MM.1S (cell line): ENCODE data around the gene WAC.

Experiments used
- DNase-seq: peaks from one replicate; pipeline ENCODE4 v3.0.0-alpha.2; 2015
- H2AFZ ChIP-seq: fragments of 300-600 bp; sonication (generic); 2 replicates; pipeline ENCODE4 v1.6.0; 2016; ENCODE audit warnings: antibody characterized with exemption, low read length
- H3F3A ChIP-seq: fragments of 300-600 bp; sonication (generic); 2 replicates; pipeline ENCODE4 v1.6.1; 2016; ENCODE audit warnings: mild to moderate bottlenecking, antibody characterized with exemption, low read length, moderate library complexity, mixed read lengths; ENCODE audit not compliant: insufficient read depth
- H3K27ac ChIP-seq: fragments of 300-600 bp; sonication (generic); 2 replicates; pipeline ENCODE4 v1.5.1; 2016; ENCODE audit warnings: mild to moderate bottlenecking, low read length
- H3K27me3 ChIP-seq: fragments of 300-600 bp; sonication (generic); replicated peaks from 2 replicates; pipeline ENCODE4 v1.6.0; 2016; ENCODE audit warnings: low read length; ENCODE audit not compliant: insufficient read depth
- H3K36me3 ChIP-seq: fragments of 300-600 bp; sonication (generic); replicated peaks from 2 replicates; pipeline ENCODE4 v1.6.1; 2016; ENCODE audit warnings: mild to moderate bottlenecking, low read length, mixed read lengths; ENCODE audit not compliant: insufficient read depth
- H3K4me1 ChIP-seq: fragments of 300-600 bp; sonication (generic); 2 replicates; pipeline ENCODE4 v1.6.1; 2016; ENCODE audit warnings: low read length, mixed read lengths
- H3K4me2 ChIP-seq: fragments of 300-600 bp; sonication (generic); 2 replicates; pipeline ENCODE4 v1.6.0; 2016; ENCODE audit warnings: low read depth, low read length
- H3K4me3 ChIP-seq: fragments of 300-600 bp; sonication (generic); 2 replicates; pipeline ENCODE4 v1.5.1; 2016; ENCODE audit warnings: low read length, mixed read lengths
- H3K79me2 ChIP-seq: fragments of 300-600 bp; sonication (generic); 2 replicates; pipeline ENCODE4 v1.6.1; 2016; ENCODE audit warnings: mixed run types, low read length, mixed read lengths
- H3K9ac ChIP-seq: fragments of 300-600 bp; sonication (generic); 2 replicates; pipeline ENCODE4 v1.6.1; 2016; ENCODE audit warnings: low read length, mixed read lengths
- H3K9me2 ChIP-seq: fragments of 300-600 bp; sonication (generic); replicated peaks from 2 replicates; pipeline ENCODE4 v1.6.1; 2016; ENCODE audit warnings: mild to moderate bottlenecking, low read length, mixed read lengths; ENCODE audit not compliant: insufficient read depth
- H3K9me3 ChIP-seq: fragments of 300-600 bp; sonication (generic); replicated peaks from 2 replicates; pipeline ENCODE4 v1.6.1; 2016; ENCODE audit warnings: mild to moderate bottlenecking, low read length, mixed read lengths; ENCODE audit not compliant: insufficient read depth
- H4K20me1 ChIP-seq: fragments of 300-600 bp; sonication (generic); 2 replicates; pipeline ENCODE4 v1.6.1; 2016; ENCODE audit warnings: mild to moderate bottlenecking, low read length, moderate library complexity, mixed read lengths; ENCODE audit not compliant: insufficient read depth
- EZH2 ChIP-seq: fragments of 300-600 bp; sonication (generic); optimal IDR thresholded peaks from 2 replicates; pipeline ENCODE3; 2017; ENCODE audit warnings: low read depth, mild to moderate bottlenecking, antibody characterized with exemption, low read length, mixed read lengths
- EZH2phosphoT487 ChIP-seq: fragments of 300-600 bp; sonication (generic); IDR thresholded peaks from 2 replicates; pipeline ENCODE4 v1.6.1; 2018; ENCODE audit warnings: antibody characterized with exemption, low read length
- TF ChIP-seq, protein P1 (sequence below): fragments of 300-600 bp; sonication (generic); IDR thresholded peaks from 2 replicates; pipeline ENCODE4 v1.5.1; 2016; ENCODE audit warnings: antibody characterized with exemption, low read length, mixed read lengths

Gene WAC

DNA sequence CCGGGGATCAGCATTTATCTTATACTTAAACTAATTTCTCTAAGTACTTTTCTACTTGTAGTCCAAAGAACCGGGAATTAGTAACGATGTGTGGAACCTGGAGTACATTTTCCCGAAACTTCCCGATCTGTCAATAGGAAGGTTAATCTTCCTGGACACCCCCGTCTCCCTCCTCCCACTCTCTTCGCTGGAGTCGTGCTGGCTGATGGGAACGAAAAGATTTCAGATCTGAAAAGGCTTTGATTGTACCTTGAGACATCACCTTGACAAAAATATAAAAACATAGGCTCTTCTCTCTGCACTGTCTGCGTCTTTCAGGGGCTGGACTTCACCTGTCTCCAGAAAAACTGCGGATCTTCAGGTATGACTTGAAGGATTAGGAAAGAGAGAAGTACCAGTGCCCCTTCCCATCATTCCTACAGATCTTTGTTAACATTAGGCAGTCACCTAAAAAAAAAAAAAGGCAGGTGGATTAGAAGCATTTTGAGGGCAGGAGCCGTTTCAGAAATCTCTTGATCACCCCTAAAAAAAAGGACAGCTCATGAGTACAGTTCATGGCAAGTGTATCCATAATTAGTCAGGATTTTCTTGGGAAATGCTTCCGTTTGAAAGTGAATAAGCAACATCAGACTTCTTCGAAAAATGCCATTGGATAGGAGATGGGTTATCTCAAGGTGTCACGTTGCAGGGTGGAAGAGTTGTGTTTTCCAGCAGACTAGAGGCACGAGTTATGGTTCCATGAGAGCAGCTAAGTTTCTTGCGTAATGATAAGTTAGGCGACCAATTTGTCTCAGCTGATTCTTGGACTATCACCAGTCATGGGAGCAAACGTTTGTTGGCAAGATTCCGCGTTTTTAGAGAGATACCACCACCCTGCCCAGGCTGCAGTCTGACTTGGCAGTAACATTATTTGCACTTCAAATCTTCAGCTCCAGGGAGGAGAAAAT is 136.6 kb downstream of the WAC start:
- H3K27ac ChIP-seq = no peak overlapping the region
- no peaks in the 10 kb centered on the region for H3K36me3 ChIP-seq
- no peak for DNase-seq
- no peaks in the 10 kb centered on the region for H4K20me1 ChIP-seq
- H3K4me2 ChIP-seq = no peak overlapping the region
- H3K4me1 ChIP-seq = no peaks in the 10 kb centered on the region
- H3K9me3 ChIP-seq = no peaks in the 10 kb centered on the region
- no peaks in the 10 kb centered on the region for H3F3A ChIP-seq
- no peaks in the 10 kb centered on the region for H3K9me2 ChIP-seq
- H3K9ac ChIP-seq = no peak overlapping the region
- H2AFZ ChIP-seq = no peak overlapping the region
- H3K27me3 ChIP-seq = 0 out of 2 replicates have a peak, but pooled peaks cover 7% of the 10 kb centered on the region
- TF ChIP-seq EZH2phosphoT487 (no peak), EZH2 (no peak)
- TF ChIP-seq, protein P1, sequence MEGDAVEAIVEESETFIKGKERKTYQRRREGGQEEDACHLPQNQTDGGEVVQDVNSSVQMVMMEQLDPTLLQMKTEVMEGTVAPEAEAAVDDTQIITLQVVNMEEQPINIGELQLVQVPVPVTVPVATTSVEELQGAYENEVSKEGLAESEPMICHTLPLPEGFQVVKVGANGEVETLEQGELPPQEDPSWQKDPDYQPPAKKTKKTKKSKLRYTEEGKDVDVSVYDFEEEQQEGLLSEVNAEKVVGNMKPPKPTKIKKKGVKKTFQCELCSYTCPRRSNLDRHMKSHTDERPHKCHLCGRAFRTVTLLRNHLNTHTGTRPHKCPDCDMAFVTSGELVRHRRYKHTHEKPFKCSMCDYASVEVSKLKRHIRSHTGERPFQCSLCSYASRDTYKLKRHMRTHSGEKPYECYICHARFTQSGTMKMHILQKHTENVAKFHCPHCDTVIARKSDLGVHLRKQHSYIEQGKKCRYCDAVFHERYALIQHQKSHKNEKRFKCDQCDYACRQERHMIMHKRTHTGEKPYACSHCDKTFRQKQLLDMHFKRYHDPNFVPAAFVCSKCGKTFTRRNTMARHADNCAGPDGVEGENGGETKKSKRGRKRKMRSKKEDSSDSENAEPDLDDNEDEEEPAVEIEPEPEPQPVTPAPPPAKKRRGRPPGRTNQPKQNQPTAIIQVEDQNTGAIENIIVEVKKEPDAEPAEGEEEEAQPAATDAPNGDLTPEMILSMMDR = no peak
- H3K4me3 ChIP-seq = no peak overlapping the region
- no peaks in the 10 kb centered on the region for H3K79me2 ChIP-seq
